ENCODE results near the gene TESPA1.

GRCh38 chr12:54929998-54930397 is 54.6 kb downstream of the TESPA1 start:
- TF ChIP-seq GATA3 (IDR thresholded peaks at IDR 0.05; ENCODE audit: low read depth, low read length): no peak
- no peak for TF ChIP-seq GATA2 (IDR thresholded peaks at IDR 0.05; ENCODE audit: low read depth, low read length)
